Measurements from ENCODE around the gene IQGAP2. TPM values are rescaled to one million over a fixed set of nuclear protein-coding genes. Genes with fewer than 3 reads are reported as not detected.

The IQGAP2 gene
- total RNA-seq, 2 donors from 2014 or later = 117 to 134 TPM

DNA sequence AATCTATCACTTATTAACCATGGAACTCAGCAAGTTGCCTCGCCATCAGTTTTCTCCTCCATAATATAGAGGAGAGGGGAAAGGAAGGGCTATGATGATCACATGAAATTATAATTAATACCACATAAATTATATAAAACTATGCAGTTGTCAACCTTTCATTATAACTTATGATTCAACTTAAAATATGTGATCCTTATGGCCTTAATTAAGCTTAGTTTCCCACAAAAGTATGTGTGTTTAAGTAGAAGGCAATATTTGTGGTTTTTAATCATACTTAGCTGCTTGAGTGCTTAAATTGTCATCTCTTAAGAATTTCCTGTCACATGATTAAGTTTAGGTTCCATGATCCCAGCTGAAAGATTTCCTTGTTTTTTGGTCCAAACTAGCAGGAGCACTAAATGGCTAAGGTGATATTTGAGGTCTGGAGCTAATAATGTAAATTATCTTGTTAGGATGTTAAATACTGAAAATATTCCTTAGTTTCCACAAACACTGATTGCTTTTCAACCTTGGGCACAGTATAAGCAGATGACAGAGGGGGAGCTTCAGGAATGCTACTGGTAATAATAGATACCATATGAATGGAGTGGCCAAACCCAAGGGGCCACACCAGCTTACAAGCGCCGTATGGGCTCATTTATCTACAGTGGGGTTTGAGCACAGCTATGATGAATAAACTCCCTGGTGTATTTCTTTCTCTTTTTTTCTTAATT lies 286.4 kb downstream of the IQGAP2 start:
- ATAC-seq (no peak), DNase-seq (no peak)
- Mint-ChIP-seq H3K4me1 (peaks cover 7% of the 10 kb centered on the region), H3K27me3 (no peaks in the 10 kb centered on the region), H3K36me3 (ENCODE audit: low read depth) (peaks cover 7% of the 10 kb centered on the region), H3K27ac (peak overlapping the region; percentile 21), H3K4me3 (no peak overlapping the region)
- no peaks in the 10 kb centered on the region for H3K9me3 ChIP-seq (ENCODE audit: control insufficient read depth, low read length, poor library complexity, severe bottlenecking)

DNA sequence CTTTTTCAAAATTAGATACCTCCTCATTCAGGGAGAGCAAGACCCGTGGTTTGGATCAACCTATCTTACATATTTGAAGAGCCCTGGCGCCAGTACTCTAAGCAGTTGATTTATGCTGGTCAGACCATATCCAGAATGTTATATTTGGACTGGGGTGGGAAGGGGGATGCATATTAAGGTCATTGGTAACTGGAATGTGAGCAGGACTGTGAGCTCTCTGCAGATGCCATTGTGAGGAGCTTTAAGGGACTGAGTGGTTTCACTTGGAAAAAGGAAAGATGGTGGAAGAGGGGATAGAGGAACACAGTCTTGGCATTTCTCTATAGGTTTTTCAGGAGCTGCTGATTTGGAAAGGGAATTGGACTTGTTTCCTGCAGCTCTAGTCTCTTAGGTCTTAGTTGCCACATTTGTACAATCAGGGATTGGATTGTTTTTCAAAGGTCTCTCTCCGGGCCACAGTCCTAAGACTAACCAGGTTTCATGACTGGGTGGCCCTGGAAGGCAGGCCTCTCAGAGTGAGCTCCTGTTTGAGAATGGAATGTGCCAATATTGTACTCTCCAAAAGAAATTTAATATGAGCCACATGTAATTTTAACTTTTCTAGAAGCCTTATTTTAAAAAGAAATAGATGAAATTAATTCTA lies 287.1 kb downstream of the IQGAP2 start:
- Mint-ChIP-seq H3K27ac (peak overlapping the region; percentile 21), H3K27me3 (no peaks in the 10 kb centered on the region), H3K4me3 (no peak overlapping the region), H3K36me3 (ENCODE audit: low read depth) (peaks cover 7% of the 10 kb centered on the region), H3K4me1 (peaks cover 5% of the 10 kb centered on the region)
- no peak for DNase-seq
- no peaks in the 10 kb centered on the region for H3K9me3 ChIP-seq (ENCODE audit: control insufficient read depth, low read length, poor library complexity, severe bottlenecking)
- ATAC-seq = no peak

DNA sequence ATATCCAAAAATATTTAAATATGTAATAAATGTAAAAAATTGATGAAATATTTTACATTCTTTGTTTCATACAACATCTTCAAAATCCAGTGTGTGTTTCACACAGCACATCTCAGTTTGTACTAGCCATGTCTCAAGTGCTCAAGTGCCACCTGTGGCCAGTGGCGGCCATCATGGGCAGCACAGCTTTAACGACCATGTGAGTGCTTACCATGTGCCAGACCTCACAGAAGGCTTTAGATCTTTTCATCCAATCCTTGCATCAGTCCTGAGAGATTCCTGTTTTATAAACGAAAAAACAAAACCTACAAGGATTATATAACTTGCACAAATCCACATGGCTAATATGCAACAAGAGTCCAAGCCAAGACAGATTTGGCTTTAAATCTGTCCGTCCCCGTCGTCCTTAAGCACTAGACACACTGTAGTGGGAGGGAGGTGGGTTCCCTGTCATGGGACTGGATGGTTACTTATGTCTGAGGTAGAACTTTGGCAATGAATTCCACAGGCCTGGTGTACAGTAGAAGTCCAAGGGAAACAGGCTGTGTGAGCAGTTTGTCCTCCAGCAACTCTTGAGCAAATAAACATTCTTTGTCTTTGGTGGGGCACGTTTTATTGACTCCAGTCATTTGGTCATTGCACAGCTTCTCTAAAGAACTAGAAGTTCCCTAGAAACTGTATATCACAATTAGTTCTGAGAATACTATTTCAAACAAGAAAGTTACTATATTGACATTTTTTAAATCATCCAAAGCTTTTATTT lies 287.8 kb downstream of the IQGAP2 start:
- Mint-ChIP-seq H3K36me3 (ENCODE audit: low read depth) (peaks cover 5% of the 10 kb centered on the region), H3K4me1 (peaks cover 5% of the 10 kb centered on the region), H3K4me3 (no peak overlapping the region), H3K27me3 (no peaks in the 10 kb centered on the region), H3K27ac (no peak overlapping the region)
- no peak for ATAC-seq
- DNase-seq = no peak
- H3K9me3 ChIP-seq (ENCODE audit: control insufficient read depth, low read length, poor library complexity, severe bottlenecking) = no peaks in the 10 kb centered on the region

DNA sequence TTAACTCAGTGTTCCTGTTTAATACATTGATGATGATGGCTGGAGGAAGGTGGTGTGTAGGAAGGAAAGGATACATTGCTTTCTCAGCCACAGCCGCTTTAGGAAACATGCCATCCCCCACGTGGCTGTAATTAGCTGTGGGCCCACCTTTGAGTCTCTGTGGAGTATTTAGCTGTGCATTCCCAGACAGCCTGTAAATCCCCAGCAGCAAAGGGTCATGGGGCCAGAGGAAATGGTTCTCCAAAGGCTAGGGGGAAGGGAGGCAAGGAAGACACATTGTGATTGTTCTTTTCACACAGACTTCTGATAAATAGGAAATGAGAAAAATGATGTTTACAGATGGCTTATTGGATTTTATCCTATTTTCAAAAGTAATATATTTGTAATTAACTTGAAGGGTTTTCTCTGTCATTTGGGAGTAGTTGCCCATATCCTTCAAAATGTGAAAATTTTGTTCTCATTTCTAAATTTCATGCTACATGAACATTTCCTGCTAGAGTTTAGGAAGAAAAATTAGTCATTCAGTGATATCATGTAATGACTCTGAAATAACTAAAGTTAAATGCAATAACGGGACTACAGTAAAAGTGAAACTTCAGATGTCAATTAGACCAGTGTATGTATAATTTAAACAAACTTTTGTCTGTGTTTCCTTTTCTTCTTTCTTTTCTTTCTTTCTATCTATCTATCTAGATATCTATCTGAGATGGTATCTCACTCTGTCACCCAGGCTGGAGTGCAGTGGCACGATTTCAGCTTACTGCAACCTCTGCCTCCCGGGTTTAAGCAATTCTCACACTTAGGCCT lies 288.6 kb downstream of the IQGAP2 start:
- Mint-ChIP-seq H3K27me3 (no peaks in the 10 kb centered on the region), H3K36me3 (ENCODE audit: low read depth) (peaks cover 6% of the 10 kb centered on the region), H3K4me1 (peaks cover 5% of the 10 kb centered on the region), H3K4me3 (no peak overlapping the region), H3K27ac (no peak overlapping the region)
- H3K9me3 ChIP-seq (ENCODE audit: control insufficient read depth, low read length, poor library complexity, severe bottlenecking) = no peaks in the 10 kb centered on the region
- DNase-seq (no peak), ATAC-seq (no peak)

DNA sequence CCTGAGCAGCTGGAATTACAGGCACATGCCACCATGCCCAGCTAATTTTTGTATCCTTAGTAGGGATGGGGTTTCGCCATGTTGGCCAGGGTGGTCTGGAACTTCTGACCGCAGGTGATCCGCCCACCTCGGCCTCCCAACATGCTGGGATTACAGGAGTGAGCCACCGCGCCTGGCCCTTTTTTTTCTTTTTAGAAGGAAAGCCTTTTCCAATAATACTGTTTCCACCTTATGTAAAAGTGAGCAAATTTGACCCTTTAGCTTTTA lies 289.1 kb downstream of the IQGAP2 start:
- no peaks in the 10 kb centered on the region for H3K9me3 ChIP-seq (ENCODE audit: control insufficient read depth, low read length, poor library complexity, severe bottlenecking)
- Mint-ChIP-seq H3K36me3 (ENCODE audit: low read depth) (peaks cover 3% of the 10 kb centered on the region), H3K4me3 (no peak overlapping the region), H3K27ac (no peak overlapping the region), H3K4me1 (peaks cover 5% of the 10 kb centered on the region), H3K27me3 (no peaks in the 10 kb centered on the region)
- no peak for ATAC-seq
- DNase-seq = no peak

DNA sequence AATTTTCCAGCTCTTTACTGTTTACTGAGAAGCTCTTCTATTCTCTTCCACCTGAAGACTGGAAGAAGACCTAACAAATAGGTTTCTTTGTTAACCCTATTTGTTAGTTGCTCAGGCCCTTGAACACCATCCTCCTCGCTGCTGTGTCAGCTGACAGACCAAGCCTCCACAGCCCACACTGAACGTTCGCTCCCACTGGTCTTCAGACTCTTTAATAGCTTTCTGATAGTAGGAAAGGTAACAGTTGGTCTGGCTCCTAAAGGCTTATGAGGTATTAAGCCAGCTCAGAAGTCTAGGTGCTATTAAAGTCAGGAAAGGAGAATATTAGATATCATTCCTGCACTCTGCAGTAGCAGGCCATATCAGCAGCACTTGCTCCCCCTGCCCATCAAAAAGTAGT lies 289.6 kb downstream of the IQGAP2 start:
- ATAC-seq (no peak), DNase-seq (no peak)
- Mint-ChIP-seq H3K4me1 (peaks cover 5% of the 10 kb centered on the region), H3K4me3 (no peak overlapping the region), H3K36me3 (ENCODE audit: low read depth) (peaks cover 3% of the 10 kb centered on the region), H3K27me3 (no peaks in the 10 kb centered on the region), H3K27ac (no peak overlapping the region)
- no peaks in the 10 kb centered on the region for H3K9me3 ChIP-seq (ENCODE audit: control insufficient read depth, low read length, poor library complexity, severe bottlenecking)

DNA sequence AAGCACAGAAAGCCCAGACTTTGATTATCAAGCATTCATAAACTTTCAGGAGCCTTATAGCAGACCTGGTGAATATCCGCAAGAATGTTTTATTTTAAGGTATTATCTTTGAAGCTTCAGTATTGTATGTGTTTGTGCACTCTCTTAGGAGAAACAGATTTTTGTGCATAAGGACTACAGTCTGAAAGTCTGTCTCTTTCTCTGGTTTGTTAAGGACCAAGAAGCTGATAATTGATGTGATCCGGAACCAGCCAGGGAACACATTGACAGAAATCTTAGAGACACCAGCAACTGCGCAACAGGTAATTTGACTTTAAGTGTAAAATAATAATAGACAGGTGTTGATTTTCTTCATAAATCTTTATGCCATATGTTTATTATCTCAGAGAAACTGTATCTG lies 290.1 kb downstream of the IQGAP2 start:
- no peak overlapping the region for H3K27ac Mint-ChIP-seq
- no peak overlapping the region for H3K4me3 Mint-ChIP-seq
- peaks cover 5% of the 10 kb centered on the region for H3K4me1 Mint-ChIP-seq
- ATAC-seq (no peak), DNase-seq (no peak)
- no peaks in the 10 kb centered on the region for H3K27me3 Mint-ChIP-seq
- H3K36me3 Mint-ChIP-seq (ENCODE audit: low read depth) = peaks cover 3% of the 10 kb centered on the region
- no peaks in the 10 kb centered on the region for H3K9me3 ChIP-seq (ENCODE audit: control insufficient read depth, low read length, poor library complexity, severe bottlenecking)

DNA sequence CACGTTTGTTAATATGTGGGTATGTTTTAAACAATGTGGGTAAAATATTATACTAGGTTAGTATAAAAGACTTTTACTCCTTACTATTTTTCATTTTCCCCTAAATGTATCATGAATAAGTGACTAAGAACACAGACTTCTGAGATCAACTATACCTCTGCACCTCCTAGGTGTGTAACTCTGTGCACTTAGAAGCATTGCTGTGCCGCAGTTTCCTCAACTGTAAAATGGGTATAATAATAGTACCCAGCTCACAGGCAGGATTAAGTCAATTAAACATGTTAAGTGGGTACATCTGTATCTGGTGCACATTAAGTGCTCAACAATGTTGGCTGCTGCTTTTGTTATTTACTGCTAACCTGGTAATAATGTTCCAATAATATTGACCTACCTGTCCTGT lies 291.2 kb downstream of the IQGAP2 start:
- Mint-ChIP-seq H3K4me3 (no peak overlapping the region), H3K27me3 (no peaks in the 10 kb centered on the region), H3K36me3 (ENCODE audit: low read depth) (peaks cover 6% of the 10 kb centered on the region), H3K27ac (no peak overlapping the region), H3K4me1 (peaks cover 5% of the 10 kb centered on the region)
- DNase-seq (no peak), ATAC-seq (no peak)
- no peaks in the 10 kb centered on the region for H3K9me3 ChIP-seq (ENCODE audit: control insufficient read depth, low read length, poor library complexity, severe bottlenecking)

DNA sequence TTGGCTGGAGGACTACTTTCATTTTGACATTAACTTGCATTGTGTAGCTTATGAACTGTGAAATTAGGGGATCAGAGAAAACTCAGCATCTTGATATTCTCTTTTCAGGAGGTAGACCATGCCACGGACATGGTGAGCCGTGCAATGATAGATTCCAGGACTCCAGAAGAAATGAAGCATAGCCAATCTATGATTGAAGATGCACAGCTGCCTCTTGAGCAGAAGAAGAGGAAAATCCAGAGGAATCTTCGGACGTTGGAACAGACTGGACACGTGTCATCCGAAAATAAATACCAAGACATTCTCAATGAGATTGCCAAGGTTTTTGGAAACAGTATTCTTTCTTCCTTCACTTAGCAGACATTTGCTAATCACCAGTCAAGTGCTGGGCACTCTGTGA lies 292.3 kb downstream of the IQGAP2 start:
- H3K27ac Mint-ChIP-seq = no peak overlapping the region
- no peak overlapping the region for H3K4me3 Mint-ChIP-seq
- H3K27me3 Mint-ChIP-seq = no peaks in the 10 kb centered on the region
- no peak for ATAC-seq
- DNase-seq = no peak
- H3K9me3 ChIP-seq (ENCODE audit: control insufficient read depth, low read length, poor library complexity, severe bottlenecking) = no peaks in the 10 kb centered on the region
- no peaks in the 10 kb centered on the region for H3K4me1 Mint-ChIP-seq
- H3K36me3 Mint-ChIP-seq (ENCODE audit: low read depth) = peaks cover 6% of the 10 kb centered on the region

DNA sequence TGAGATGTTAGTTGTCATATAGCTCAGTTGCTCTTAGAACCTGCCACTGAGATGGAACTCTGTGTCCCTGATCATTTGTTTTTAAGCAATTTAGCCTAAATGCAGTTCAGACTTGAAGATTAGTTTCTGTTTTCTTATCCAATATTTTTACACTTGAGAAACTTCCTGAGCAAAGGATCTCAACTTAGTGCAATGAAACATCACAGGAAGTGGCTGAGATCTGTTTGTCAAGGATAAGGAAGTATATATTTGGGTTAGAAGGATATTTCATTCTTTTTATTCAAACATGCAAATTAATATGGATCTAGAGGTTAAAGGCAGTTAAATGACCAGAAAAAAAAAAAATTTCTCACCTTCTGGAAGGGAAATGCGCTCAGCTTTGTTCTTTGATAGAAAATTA lies 293.2 kb downstream of the IQGAP2 start:
- ATAC-seq (no peak), DNase-seq (no peak)
- peaks cover 11% of the 10 kb centered on the region for H3K36me3 Mint-ChIP-seq (ENCODE audit: low read depth)
- H3K4me1 Mint-ChIP-seq = no peaks in the 10 kb centered on the region
- H3K4me3 Mint-ChIP-seq = no peak overlapping the region
- H3K27me3 Mint-ChIP-seq = no peaks in the 10 kb centered on the region
- H3K9me3 ChIP-seq (ENCODE audit: control insufficient read depth, low read length, poor library complexity, severe bottlenecking) = no peaks in the 10 kb centered on the region
- no peak overlapping the region for H3K27ac Mint-ChIP-seq

DNA sequence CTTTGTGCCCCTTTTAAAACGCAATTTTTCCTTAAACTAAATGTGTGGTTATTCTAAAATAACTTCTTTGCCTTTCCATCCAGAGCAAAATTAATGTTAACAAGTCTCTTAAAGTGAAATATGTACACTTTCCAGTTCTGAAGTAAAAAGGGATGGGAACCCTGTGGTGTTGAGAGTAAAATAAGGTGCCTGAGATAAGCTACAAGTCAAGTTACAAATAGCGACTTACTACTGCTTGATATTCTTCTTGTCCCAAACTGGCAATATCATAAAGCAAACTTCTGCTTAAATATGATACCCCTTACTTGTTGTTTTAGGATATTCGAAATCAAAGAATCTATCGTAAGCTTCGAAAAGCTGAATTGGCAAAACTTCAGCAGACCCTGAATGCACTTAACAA lies 294.6 kb downstream of the IQGAP2 start:
- Mint-ChIP-seq H3K36me3 (ENCODE audit: low read depth) (peaks cover 12% of the 10 kb centered on the region), H3K4me1 (peaks cover 2% of the 10 kb centered on the region), H3K4me3 (no peak overlapping the region), H3K27me3 (no peaks in the 10 kb centered on the region), H3K27ac (no peak overlapping the region)
- DNase-seq (no peak), ATAC-seq (no peak)
- H3K9me3 ChIP-seq (ENCODE audit: control insufficient read depth, low read length, poor library complexity, severe bottlenecking) = no peaks in the 10 kb centered on the region

DNA sequence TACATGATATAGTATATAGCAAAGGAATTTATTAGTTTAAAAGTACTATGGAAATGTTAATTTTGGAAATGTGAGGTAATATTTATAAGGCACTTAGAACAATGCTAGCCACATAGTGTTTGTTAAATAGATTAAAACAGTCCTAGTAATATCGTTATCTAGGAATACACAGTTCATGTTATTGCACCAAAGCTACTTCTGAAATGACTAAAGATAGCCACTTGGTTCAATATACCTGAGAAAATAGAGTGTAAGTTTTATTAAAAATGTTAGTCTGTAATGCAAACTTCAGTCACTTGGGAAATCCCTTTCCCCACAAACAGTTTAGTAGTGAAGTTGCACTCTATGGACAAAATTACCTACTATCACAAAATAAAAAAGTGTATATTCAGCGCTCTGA lies 297.5 kb downstream of the IQGAP2 start:
- Mint-ChIP-seq H3K27me3 (no peaks in the 10 kb centered on the region), H3K36me3 (ENCODE audit: low read depth) (peaks cover 12% of the 10 kb centered on the region), H3K4me1 (peaks cover 2% of the 10 kb centered on the region), H3K27ac (no peak overlapping the region), H3K4me3 (no peak overlapping the region)
- no peak for DNase-seq
- H3K9me3 ChIP-seq (ENCODE audit: control insufficient read depth, low read length, poor library complexity, severe bottlenecking) = no peaks in the 10 kb centered on the region
- no peak for ATAC-seq

DNA sequence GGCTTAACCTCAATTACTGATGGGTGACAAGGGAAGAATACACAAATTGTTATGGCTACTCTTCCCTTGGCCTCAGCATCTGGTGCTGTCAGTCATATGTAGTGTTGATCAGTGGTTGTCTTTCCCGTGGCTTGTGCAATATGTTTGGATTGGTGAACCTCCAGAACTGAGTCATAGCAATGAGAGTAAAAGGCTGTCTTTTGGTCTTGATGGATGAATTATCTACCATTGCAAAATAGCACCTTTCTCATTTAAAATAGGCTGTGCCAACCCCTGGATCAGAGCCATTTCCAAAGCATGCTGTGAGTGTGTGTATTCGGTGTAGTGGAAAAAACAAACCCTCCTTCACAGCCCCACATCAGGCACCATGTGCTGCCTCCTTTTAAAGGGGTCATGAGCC lies 298.2 kb downstream of the IQGAP2 start:
- Mint-ChIP-seq H3K4me1 (peaks cover 2% of the 10 kb centered on the region), H3K27me3 (no peaks in the 10 kb centered on the region), H3K27ac (no peak overlapping the region), H3K36me3 (ENCODE audit: low read depth) (peaks cover 10% of the 10 kb centered on the region), H3K4me3 (no peak overlapping the region)
- H3K9me3 ChIP-seq (ENCODE audit: control insufficient read depth, low read length, poor library complexity, severe bottlenecking) = no peaks in the 10 kb centered on the region
- ATAC-seq = no peak
- DNase-seq = no peak
